Calu3 (cell line): Measurements from ENCODE around the gene LRFN2. TPM values are rescaled to one million over a fixed set of nuclear protein-coding genes. Genes with fewer than 3 reads are reported as not detected.

Source experiments
- BruUV-seq: library from RNA; stranded (reverse); fragments of 400-500 nt; replicated peaks from 2 replicates; lab custom pipeline; 2021; lab: Mats Ljungman, UMichigan
- CTCF ChIA-PET: fragments of 300-600 bp; sonication (Branson Sonifier 250); formaldehyde crosslinking; loops from one replicate; lab custom pipeline; 2022; ENCODE audit warnings: antibody characterized with exemption; lab: Charles Lee
- DNase-seq: peaks from one replicate; pipeline ENCODE4 v3.0.0; 2022
- H3K27ac Mint-ChIP-seq: one replicate; pipeline ENCODE4 v1.8.0; 2022; ENCODE audit warnings: mixed read lengths; ENCODE audit not compliant: unreplicated experiment
- H3K27me3 Mint-ChIP-seq: one replicate; pipeline ENCODE4 v1.8.0; 2022; ENCODE audit warnings: mixed read lengths; ENCODE audit not compliant: unreplicated experiment
- H3K36me3 Mint-ChIP-seq: one replicate; pipeline ENCODE4 v1.8.0; 2022; ENCODE audit warnings: mild to moderate bottlenecking, moderate library complexity, mixed read lengths; ENCODE audit not compliant: insufficient read depth, unreplicated experiment
- H3K4me1 Mint-ChIP-seq: one replicate; pipeline ENCODE4 v1.8.0; 2022; ENCODE audit warnings: mild to moderate bottlenecking, low read depth, mixed read lengths; ENCODE audit not compliant: unreplicated experiment
- H3K4me3 Mint-ChIP-seq: one replicate; pipeline ENCODE4 v1.8.0; 2022; ENCODE audit warnings: mild to moderate bottlenecking, low read depth, moderate library complexity, mixed read lengths; ENCODE audit not compliant: unreplicated experiment
- H3K9me3 Mint-ChIP-seq: one replicate; pipeline ENCODE4 v1.8.0; 2022; ENCODE audit warnings: low read depth, mixed read lengths; ENCODE audit not compliant: unreplicated experiment
- intact Hi-C: fragments of 100-400 bp; cut with micrococcal nuclease; formaldehyde crosslinking; loops from one replicate; pipeline ENCODE4 v1.10.0; 2022; ENCODE audit not compliant: unreplicated experiment
- total RNA-seq: library from RNA; stranded (reverse); gene quantifications from 2 replicates; pipeline ENCODE4 v1.2.3, GENCODE V29; 2022
- TF ChIP-seq, protein P1 (sequence below): fragments of 200-600 bp; IDR thresholded peaks from one replicate; pipeline ENCODE4 v1.8.0; 2022; ENCODE audit warnings: antibody characterized with exemption; ENCODE audit not compliant: unreplicated experiment

Gene LRFN2
- total RNA-seq, 1 experiment from 2014 or later: not detected

DNA sequence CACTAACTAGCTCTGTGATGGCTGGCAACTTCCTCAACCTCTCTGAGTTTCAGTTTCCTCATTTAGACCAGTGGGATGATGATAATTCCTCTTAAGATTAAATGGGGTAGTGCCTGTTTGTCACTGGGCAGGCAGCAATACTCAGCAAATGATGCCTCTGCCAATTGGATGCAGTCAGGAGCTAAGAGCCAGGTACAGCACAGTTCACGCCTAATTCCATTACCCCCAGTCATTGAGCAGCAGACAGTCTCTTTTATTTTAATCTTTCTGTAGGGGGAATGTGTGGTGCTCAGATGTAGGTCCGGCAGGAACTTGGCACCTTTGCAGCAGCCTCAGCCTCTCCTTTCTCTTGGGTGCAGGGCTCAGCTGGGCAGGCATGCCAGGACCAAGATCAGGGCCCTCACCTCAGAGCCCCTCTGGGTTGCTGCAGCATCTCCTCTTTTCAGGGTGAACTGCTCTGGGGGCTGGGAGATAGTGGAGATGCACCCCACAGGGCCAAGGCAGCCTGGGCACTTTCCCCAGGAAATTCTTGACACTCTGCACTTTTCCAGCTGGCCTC, 243.8 kb downstream of the LRFN2 start:
- no peak for DNase-seq
- CTCF ChIA-PET: no interaction called here
- Mint-ChIP-seq H3K9me3 (no peaks in the 10 kb centered on the region), H3K4me1 (no peaks in the 10 kb centered on the region), H3K36me3 (no peaks in the 10 kb centered on the region), H3K27ac (no peak overlapping the region), H3K27me3 (peaks cover 60% of the 10 kb centered on the region), H3K4me3 (no peak overlapping the region)
- BruUV-seq: no TSS peak
- TF ChIP-seq, protein P1, sequence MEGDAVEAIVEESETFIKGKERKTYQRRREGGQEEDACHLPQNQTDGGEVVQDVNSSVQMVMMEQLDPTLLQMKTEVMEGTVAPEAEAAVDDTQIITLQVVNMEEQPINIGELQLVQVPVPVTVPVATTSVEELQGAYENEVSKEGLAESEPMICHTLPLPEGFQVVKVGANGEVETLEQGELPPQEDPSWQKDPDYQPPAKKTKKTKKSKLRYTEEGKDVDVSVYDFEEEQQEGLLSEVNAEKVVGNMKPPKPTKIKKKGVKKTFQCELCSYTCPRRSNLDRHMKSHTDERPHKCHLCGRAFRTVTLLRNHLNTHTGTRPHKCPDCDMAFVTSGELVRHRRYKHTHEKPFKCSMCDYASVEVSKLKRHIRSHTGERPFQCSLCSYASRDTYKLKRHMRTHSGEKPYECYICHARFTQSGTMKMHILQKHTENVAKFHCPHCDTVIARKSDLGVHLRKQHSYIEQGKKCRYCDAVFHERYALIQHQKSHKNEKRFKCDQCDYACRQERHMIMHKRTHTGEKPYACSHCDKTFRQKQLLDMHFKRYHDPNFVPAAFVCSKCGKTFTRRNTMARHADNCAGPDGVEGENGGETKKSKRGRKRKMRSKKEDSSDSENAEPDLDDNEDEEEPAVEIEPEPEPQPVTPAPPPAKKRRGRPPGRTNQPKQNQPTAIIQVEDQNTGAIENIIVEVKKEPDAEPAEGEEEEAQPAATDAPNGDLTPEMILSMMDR: no peak
- intact Hi-C loops: no loop called here

DNA sequence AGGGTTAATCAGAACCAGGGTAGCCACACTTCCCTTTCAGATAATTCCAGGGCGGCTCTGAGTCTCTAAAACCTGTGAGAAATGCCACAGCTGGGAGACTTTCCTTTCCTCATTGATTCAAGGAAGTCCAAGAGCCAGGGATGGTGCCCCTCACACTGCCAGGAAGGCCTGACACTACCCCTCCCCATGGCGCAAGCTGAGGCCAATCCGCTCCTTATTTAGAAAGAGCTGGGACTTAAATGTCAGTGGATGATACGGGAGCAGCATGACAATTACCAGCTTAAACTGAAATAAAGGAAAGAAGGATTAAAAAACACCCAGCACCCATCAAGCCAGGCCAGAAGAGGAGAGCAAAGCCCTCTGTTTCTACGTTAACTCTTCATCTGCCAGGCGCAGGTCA, 244.4 kb downstream of the LRFN2 start:
- Mint-ChIP-seq H3K36me3 (no peaks in the 10 kb centered on the region), H3K4me1 (no peaks in the 10 kb centered on the region), H3K27ac (no peak overlapping the region), H3K4me3 (no peak overlapping the region), H3K27me3 (peaks cover 67% of the 10 kb centered on the region), H3K9me3 (no peaks in the 10 kb centered on the region)
- CTCF ChIA-PET: no interaction called here
- no TSS peak for BruUV-seq
- DNase-seq: no peak
- intact Hi-C loops: no loop called here
- TF ChIP-seq, protein P1: no peak

DNA sequence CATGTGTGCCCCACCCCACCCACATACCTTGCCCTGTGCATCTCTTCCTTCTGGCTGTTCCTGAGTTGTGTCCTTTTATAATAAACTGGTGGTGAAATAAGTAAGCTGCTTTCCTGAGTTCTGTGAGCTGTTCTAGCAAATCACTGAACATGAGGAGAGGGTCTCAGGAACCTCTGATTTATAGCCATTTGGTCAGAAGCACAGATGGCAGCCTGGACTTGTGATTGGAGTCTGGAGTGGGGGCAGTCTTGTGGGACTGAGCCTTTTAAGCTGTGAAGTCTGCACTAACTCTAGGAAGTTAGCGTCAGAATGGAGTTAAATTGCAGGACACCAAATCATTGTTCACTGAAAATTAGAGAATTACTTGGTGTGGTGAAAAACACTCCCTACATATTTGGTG, 245.4 kb downstream of the LRFN2 start:
- Mint-ChIP-seq H3K27me3 (peaks cover 76% of the 10 kb centered on the region), H3K9me3 (no peaks in the 10 kb centered on the region), H3K36me3 (no peaks in the 10 kb centered on the region), H3K4me1 (no peaks in the 10 kb centered on the region), H3K4me3 (no peak overlapping the region), H3K27ac (no peak overlapping the region)
- DNase-seq: no peak
- BruUV-seq: no TSS peak
- CTCF ChIA-PET: no interaction called here
- TF ChIP-seq, protein P1: no peak
- intact Hi-C loops: no loop called here
